Thymus (tissue), 11 donors: ENCODE measurements around the gene MACROD2. TPM values are rescaled to one million over a fixed set of nuclear protein-coding genes. Genes with fewer than 3 reads are reported as not detected.
"Not testable (repeated sequence)": the region's sequence is repeated elsewhere in the genome, so short reads cannot be mapped to it uniquely, and the experiment has no call there.

Experiments
- DNase-seq, 9 donors: peaks; one replicate each; pipeline ENCODE4 v3.0.0-alpha.2; 2013; ENCODE audit warnings: low spot score in 9 of 9, low read depth in 6 of 9, missing footprints in 1 of 9
- H3K27ac ChIP-seq, 2 donors: one replicate each; pipeline ENCODE4 v1.5.1; 2013; ENCODE audit warnings: control low read depth in 1 of 2, low read depth in 1 of 2, low read length in 1 of 2, mild to moderate bottlenecking in 1 of 2, moderate library complexity in 1 of 2
- H3K27me3 ChIP-seq, 2 donors: one replicate each; pipeline ENCODE4 v1.5.1; 2013; ENCODE audit warnings: low read length in 1 of 2; ENCODE audit not compliant: control insufficient read depth in 2 of 2, insufficient read depth in 1 of 2
- H3K36me3 ChIP-seq, 2 donors: one replicate each; pipeline ENCODE4 v1.5.1; 2013; ENCODE audit warnings: low read length in 1 of 2, mild to moderate bottlenecking in 1 of 2, moderate library complexity in 1 of 2; ENCODE audit not compliant: control insufficient read depth in 2 of 2, insufficient read depth in 2 of 2
- H3K4me1 ChIP-seq, 2 donors: one replicate each; pipeline ENCODE4 v1.5.1; 2013; ENCODE audit warnings: low read length in 2 of 2; ENCODE audit not compliant: control insufficient read depth in 2 of 2, insufficient read depth in 2 of 2
- H3K4me3 ChIP-seq, 2 donors: one replicate each; pipeline ENCODE4 v1.5.1; 2013; ENCODE audit warnings: low read length in 2 of 2, control low read depth in 1 of 2, mild to moderate bottlenecking in 1 of 2
- H3K9me3 ChIP-seq, 2 donors: one replicate each; pipeline ENCODE4 v1.5.1; 2013; ENCODE audit warnings: low read length in 1 of 2, mild to moderate bottlenecking in 1 of 2; ENCODE audit not compliant: control insufficient read depth in 2 of 2, insufficient read depth in 1 of 2
- WGBS: extraction: QIAGEN DNeasy Blood & Tissue Kit; methylation state at CpG from one replicate; pipeline ENCODE4 v1.1.7; 2013; 5-methylcytosine and 5-hydroxymethylcytosine counted together
- polyA plus RNA-seq: library from polyadenylated mRNA; stranded (reverse); fragments of 200-250 nt; gene quantifications from one replicate; pipeline ENCODE4 v1.2.3, GENCODE V29; 2013
- total RNA-seq: library from RNA; stranded (reverse); fragments of 120-200 nt; gene quantifications from one replicate; pipeline ENCODE4 v1.2.4, GENCODE V29; 2013
- donor health status: healthy.

MACROD2 gene
- total and polyA plus RNA-seq, 2 donors: 1.6 to 4.2 TPM

GRCh38 chr20:14245368-14245970 is 250.2 kb downstream of the MACROD2 start:
- DNase-seq: no peak
- 73% methylated on average over 1 of the region's 1 CpG for WGBS
- Histone ChIP-seq H3K36me3 (no peaks in the 10 kb centered on the region), H3K27ac (no peak overlapping the region), H3K9me3 (no peaks in the 10 kb centered on the region), H3K27me3 (no peaks in the 10 kb centered on the region), H3K4me1 (no peaks in the 10 kb centered on the region), H3K4me3 (no peak overlapping the region)

- no peak for DNase-seq
- H3K4me1 ChIP-seq: no peaks in the 10 kb centered on the region
- no peaks in the 10 kb centered on the region for H3K27me3 ChIP-seq
- no peaks in the 10 kb centered on the region for H3K9me3 ChIP-seq
- H3K27ac ChIP-seq: no peak overlapping the region
- 89% methylated on average over 1 of the region's 1 CpG for WGBS
- H3K36me3 ChIP-seq: no peaks in the 10 kb centered on the region
- H3K4me3 ChIP-seq: no peak overlapping the region
Measured at GRCh38 chr20:14259689-14260088, 264.4 kb downstream of the MACROD2 start.

- Histone ChIP-seq H3K36me3 (no peaks in the 10 kb centered on the region), H3K9me3 (no peaks in the 10 kb centered on the region), H3K27ac (no peak overlapping the region), H3K27me3 (no peaks in the 10 kb centered on the region), H3K4me1 (no peaks in the 10 kb centered on the region), H3K4me3 (no peak overlapping the region)
- 100% methylated on average over 1 of the region's 1 CpG for WGBS
- no peak for DNase-seq
Measured at GRCh38 chr20:14260367-14260766, 265.1 kb downstream of the MACROD2 start.

- DNase-seq: no peak
- H3K9me3 ChIP-seq: no peaks in the 10 kb centered on the region
Measured at GRCh38 chr20:14264869-14265268, 269.6 kb downstream of the MACROD2 start.

GRCh38 chr20:14266246-14266645 is 270.9 kb downstream of the MACROD2 start:
- no peak overlapping the region for H3K4me3 ChIP-seq

More at GRCh38 chr20:14264869-14265268, 269.6 kb downstream of the MACROD2 start:
- Histone ChIP-seq H3K4me3 (no peak overlapping the region), H3K4me1 (no peaks in the 10 kb centered on the region), H3K27ac (no peak overlapping the region), H3K36me3 (no peaks in the 10 kb centered on the region), H3K27me3 (no peaks in the 10 kb centered on the region)

GRCh38 chr20:14270751-14271150 is 275.4 kb downstream of the MACROD2 start:
- not testable (repeated sequence) for H3K9me3 ChIP-seq, H3K27me3 ChIP-seq, DNase-seq, H3K4me1 ChIP-seq, H3K27ac ChIP-seq, H3K36me3 ChIP-seq, H3K4me3 ChIP-seq
- WGBS: 97% methylated on average over 9 of the region's 9 CpGs

More at GRCh38 chr20:14266246-14266645, 270.9 kb downstream of the MACROD2 start:
- Histone ChIP-seq H3K36me3 (no peaks in the 10 kb centered on the region), H3K27me3 (no peaks in the 10 kb centered on the region), H3K27ac (no peak overlapping the region), H3K4me1 (no peaks in the 10 kb centered on the region), H3K9me3 (no peaks in the 10 kb centered on the region)
- DNase-seq: no peak

- WGBS: 95% methylated on average over 4 of the region's 4 CpGs
Measured at GRCh38 chr20:14282140-14282539, 286.8 kb downstream of the MACROD2 start.

GRCh38 chr20:14284443-14284842 is 289.1 kb downstream of the MACROD2 start:
- Histone ChIP-seq H3K27ac (no peak overlapping the region), H3K27me3 (no peaks in the 10 kb centered on the region), H3K4me3 (no peak overlapping the region), H3K9me3 (no peaks in the 10 kb centered on the region), H3K36me3 (no peaks in the 10 kb centered on the region), H3K4me1 (no peaks in the 10 kb centered on the region)
- WGBS: 87% methylated on average over 1 of the region's 1 CpG
- DNase-seq: no peak

More at GRCh38 chr20:14282140-14282539, 286.8 kb downstream of the MACROD2 start:
- no peaks in the 10 kb centered on the region for H3K9me3 ChIP-seq
- H3K27ac ChIP-seq: no peak overlapping the region
- no peaks in the 10 kb centered on the region for H3K27me3 ChIP-seq
- H3K4me3 ChIP-seq: no peak overlapping the region
- no peaks in the 10 kb centered on the region for H3K4me1 ChIP-seq
- no peak for DNase-seq
- no peaks in the 10 kb centered on the region for H3K36me3 ChIP-seq

GRCh38 chr20:14288341-14289330 is 293.3 kb downstream of the MACROD2 start:
- Histone ChIP-seq H3K27ac (no peak overlapping the region), H3K4me3 (no peak overlapping the region), H3K4me1 (no peaks in the 10 kb centered on the region), H3K27me3 (no peaks in the 10 kb centered on the region), H3K9me3 (no peaks in the 10 kb centered on the region), H3K36me3 (no peaks in the 10 kb centered on the region)
- no peak for DNase-seq
- WGBS: 82% methylated on average over 3 of the region's 3 CpGs
